Keratinocyte (primary cell): ENCODE data around the gene SCRT2.

ENCODE experiments used
- EZH2 ChIP-seq: IDR thresholded peaks from one replicate; pipeline ENCODE4 v1.6.1; 2012; ENCODE audit warnings: inconsistent platforms, mild to moderate bottlenecking, low read length, moderate library complexity
- TF ChIP-seq, protein P1 (sequence below), 3 experiments: IDR thresholded peaks in 1 of 3; conservative IDR thresholded peaks in 1 of 3; optimal IDR thresholded peaks in 1 of 3; 2 replicates in 2 of 3; 3 replicates in 1 of 3; pipeline versions ENCODE3 to v1.5.1; 2011; ENCODE audit warnings: low read length in 3 of 3, mild to moderate bottlenecking in 3 of 3, moderate library complexity in 2 of 3, control low read depth in 1 of 3, inconsistent platforms in 1 of 3; ENCODE audit not compliant: insufficient read depth in 2 of 3; ENCODE audit errors: extremely low read depth in 1 of 3

- TF ChIP-seq, protein P1, sequence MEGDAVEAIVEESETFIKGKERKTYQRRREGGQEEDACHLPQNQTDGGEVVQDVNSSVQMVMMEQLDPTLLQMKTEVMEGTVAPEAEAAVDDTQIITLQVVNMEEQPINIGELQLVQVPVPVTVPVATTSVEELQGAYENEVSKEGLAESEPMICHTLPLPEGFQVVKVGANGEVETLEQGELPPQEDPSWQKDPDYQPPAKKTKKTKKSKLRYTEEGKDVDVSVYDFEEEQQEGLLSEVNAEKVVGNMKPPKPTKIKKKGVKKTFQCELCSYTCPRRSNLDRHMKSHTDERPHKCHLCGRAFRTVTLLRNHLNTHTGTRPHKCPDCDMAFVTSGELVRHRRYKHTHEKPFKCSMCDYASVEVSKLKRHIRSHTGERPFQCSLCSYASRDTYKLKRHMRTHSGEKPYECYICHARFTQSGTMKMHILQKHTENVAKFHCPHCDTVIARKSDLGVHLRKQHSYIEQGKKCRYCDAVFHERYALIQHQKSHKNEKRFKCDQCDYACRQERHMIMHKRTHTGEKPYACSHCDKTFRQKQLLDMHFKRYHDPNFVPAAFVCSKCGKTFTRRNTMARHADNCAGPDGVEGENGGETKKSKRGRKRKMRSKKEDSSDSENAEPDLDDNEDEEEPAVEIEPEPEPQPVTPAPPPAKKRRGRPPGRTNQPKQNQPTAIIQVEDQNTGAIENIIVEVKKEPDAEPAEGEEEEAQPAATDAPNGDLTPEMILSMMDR (optimal IDR thresholded peaks at IDR 0.05 in 1 of 3, IDR thresholded peaks at IDR 0.05 in 1 of 3, conservative IDR thresholded peaks at IDR 0.05 in 1 of 3; ENCODE audit: extremely low read depth in 1 of 3, insufficient read depth in 2 of 3, low read length in 3 of 3), result no peak
- TF ChIP-seq EZH2, result no peak
Measured at GRCh38 chr20:692044-692443, 16.4 kb upstream of the SCRT2 start.
